ENCODE results near the gene IGFL3. TPM values are rescaled to one million over a fixed set of nuclear protein-coding genes. Genes with fewer than 3 reads are reported as not detected.

IGFL3 gene
- total RNA-seq, 1 experiment from 2014 or later, result not detected

GRCh38 chr19:46089432-46089831 is 35.1 kb downstream of the IGFL3 start:
- no peak for DNase-seq
- no peak overlapping the region for H3K14ac ChIP-seq (ENCODE audit: insufficient read depth, low read length)
- H3K4me1 Mint-ChIP-seq, result no peaks in the 10 kb centered on the region
- no peak overlapping the region for H2BK15ac ChIP-seq (ENCODE audit: low read depth, low read length)
- WGBS (ENCODE audit: extremely low coverage, insufficient read length, low lambda C conversion rate), result no CpG with 5 or more reads among the region's 1 CpG
- no peak overlapping the region for H2BK12ac ChIP-seq (ENCODE audit: insufficient read length, low read depth, low read length)
- no peak overlapping the region for H3K4ac ChIP-seq (ENCODE audit: low read depth, low read length)
- no peak overlapping the region for H3K23ac ChIP-seq (ENCODE audit: insufficient read length, low read depth, low read length)
- H3K36me3 Mint-ChIP-seq (ENCODE audit: insufficient read depth in 1 of 3, low read depth in 3 of 3), result no peaks in the 10 kb centered on the region; a peak in 4 of 7 replicates
- H3K4me2 ChIP-seq (ENCODE audit: insufficient read depth, insufficient read length, low read length), result no peak overlapping the region
- H3K27me3 Mint-ChIP-seq (ENCODE audit: low read depth), result peaks cover 6% of the 10 kb centered on the region
- no peaks in the 10 kb centered on the region for H3K23me2 ChIP-seq (ENCODE audit: insufficient read length, low read depth, low read length, poor library complexity, severe bottlenecking)
- no peak overlapping the region for H2AFZ ChIP-seq (ENCODE audit: low read length)
- H4K91ac ChIP-seq (ENCODE audit: insufficient read length, low read depth, low read length), result no peak overlapping the region
- H3K27ac Mint-ChIP-seq, result no peak overlapping the region
- H3K27ac ChIP-seq (ENCODE audit: insufficient read length, low read depth, low read length), result no peak overlapping the region
- H3K9ac ChIP-seq (ENCODE audit: extremely low read depth, insufficient read length, low read length), result no peak overlapping the region
- H3K9me3 ChIP-seq (ENCODE audit: control insufficient read depth, low read depth, low read length), result no peaks in the 10 kb centered on the region
- H2BK20ac ChIP-seq (ENCODE audit: low read depth, low read length, poor library complexity, severe bottlenecking), result no peak overlapping the region
- no peak overlapping the region for H3T11ph ChIP-seq (ENCODE audit: low read length)
- no peaks in the 10 kb centered on the region for H3K79me1 ChIP-seq (ENCODE audit: insufficient read depth, low read depth, low read length, poor library complexity, severe bottlenecking)
- H2AK5ac ChIP-seq (ENCODE audit: insufficient read length, low read length), result no peak overlapping the region
- no peak overlapping the region for H3K56ac ChIP-seq (ENCODE audit: insufficient read length, low read depth, low read length)
- H2BK120ac ChIP-seq (ENCODE audit: low read depth, low read length, poor library complexity, severe bottlenecking), result no peak overlapping the region
- TF ChIP-seq CTCF (conservative IDR thresholded peaks at IDR 0.05), result no peak
- H3K4me1 ChIP-seq (ENCODE audit: insufficient read depth, low read length), result no peaks in the 10 kb centered on the region
- no peaks in the 10 kb centered on the region for H4K20me1 ChIP-seq (ENCODE audit: control insufficient read depth, insufficient read depth, insufficient read length)
- H4K5ac ChIP-seq (ENCODE audit: insufficient read length, low read depth, low read length), result no peak overlapping the region
- no peaks in the 10 kb centered on the region for H3K79me2 ChIP-seq (ENCODE audit: insufficient read depth, low read length)
- H4K8ac ChIP-seq (replicated peaks; ENCODE audit: insufficient read length, low read depth, low read length), result no peak overlapping the region
- H3K18ac ChIP-seq (ENCODE audit: insufficient read length, low read depth, low read length), result no peak overlapping the region
- H3K27me3 ChIP-seq (ENCODE audit: insufficient read depth, low read length), result no peaks in the 10 kb centered on the region
- H2BK5ac ChIP-seq (ENCODE audit: insufficient read length, low read length), result no peak overlapping the region
- H3K4me3 Mint-ChIP-seq, result no peak overlapping the region
- H3K9me3 Mint-ChIP-seq, result peaks cover 7 to 16% of the 10 kb centered on the region in 2 experiments; a peak in 4 of 5 replicates

Data from H9 (cell line).